Measurements from ENCODE around the gene SOX21. TPM values are rescaled to one million over a fixed set of nuclear protein-coding genes. Genes with fewer than 3 reads are reported as not detected.
"Not testable (repeated sequence)": the region's sequence is repeated elsewhere in the genome, so short reads cannot be mapped to it uniquely, and the experiment has no call there.

SOX21 gene
- total RNA-seq, 2 donors from 2014 or later = 0.26 TPM; not detected in 1

- Histone ChIP-seq H3K36me3 (replicated peaks in 1 of 2; ENCODE audit: insufficient read depth in 1 of 2, low read depth in 2 of 2) (no peaks in the 10 kb centered on the region), H3K27me3 (no peaks in the 10 kb centered on the region), H3K4me1 (no peaks in the 10 kb centered on the region), H3K4me3 (no peak overlapping the region), H3K27ac (no peak overlapping the region), H3K9me3 (no peaks in the 10 kb centered on the region)
- no peak for DNase-seq
- intact Hi-C loops (cut with DNase I) = no loop called here
- TF ChIP-seq CTCF (IDR thresholded peaks at IDR 0.05) (no peak), POLR2A (IDR thresholded peaks at IDR 0.05) (no peak)
- 69 to 70% methylated on average over 1 of the region's 1 CpG for WGBS, 2 donors
- ATAC-seq = no peak
Measured at GRCh38 chr13:94726425-94726824, 14.1 kb upstream of the SOX21 start.

- no peak overlapping the region for H3K27ac ChIP-seq
- TF ChIP-seq CTCF (IDR thresholded peaks at IDR 0.05) (no peak), POLR2A (IDR thresholded peaks at IDR 0.05) (no peak)
- WGBS, 2 donors = 32 to 36% methylated on average over 9 of the region's 9 CpGs
- ATAC-seq = no peak
- no peak for DNase-seq
- no peaks in the 10 kb centered on the region for H3K9me3 ChIP-seq
- intact Hi-C loops (cut with DNase I) = no loop called here
- no peaks in the 10 kb centered on the region for H3K27me3 ChIP-seq
- no peak overlapping the region for H3K4me3 ChIP-seq
- H3K4me1 ChIP-seq = no peaks in the 10 kb centered on the region
- no peaks in the 10 kb centered on the region for H3K36me3 ChIP-seq (replicated peaks in 1 of 2; ENCODE audit: insufficient read depth in 1 of 2, low read depth in 2 of 2)
Measured at GRCh38 chr13:94722609-94723345, 10.4 kb upstream of the SOX21 start.

- intact Hi-C loops (cut with DNase I); ATAC-seq; H3K27me3 ChIP-seq; H3K4me1 ChIP-seq; H3K4me3 ChIP-seq; H3K27ac ChIP-seq; H3K36me3 ChIP-seq (replicated peaks in 1 of 2; ENCODE audit: insufficient read depth in 1 of 2, low read depth in 2 of 2); DNase-seq; H3K9me3 ChIP-seq: not testable (repeated sequence)
- 83 to 91% methylated on average over 1 of the region's 1 CpG for WGBS, 2 donors
Measured at GRCh38 chr13:94718697-94719096, 6.4 kb upstream of the SOX21 start.

- ATAC-seq (no peak), DNase-seq (no peak)
- 68 to 82% methylated on average over 4 of the region's 4 CpGs for WGBS, 2 donors
- TF ChIP-seq CTCF (IDR thresholded peaks at IDR 0.05) (no peak), POLR2A (IDR thresholded peaks at IDR 0.05) (no peak)
- intact Hi-C loops (cut with DNase I) = no loop called here
- no peaks in the 10 kb centered on the region for H3K9me3 ChIP-seq
- H3K4me1 ChIP-seq = peaks cover 7% of the 10 kb centered on the region
- no peak overlapping the region for H3K4me3 ChIP-seq
- no peak overlapping the region for H3K27ac ChIP-seq
- H3K27me3 ChIP-seq = peaks cover 0 to 5% of the 10 kb centered on the region in 2 donors
- no peaks in the 10 kb centered on the region for H3K36me3 ChIP-seq (replicated peaks in 1 of 2; ENCODE audit: insufficient read depth in 1 of 2, low read depth in 2 of 2)
Measured at GRCh38 chr13:94717916-94718315, 5.6 kb upstream of the SOX21 start.

GRCh38 chr13:94716016-94716415, 3.7 kb upstream of the SOX21 start:
- H3K27ac ChIP-seq = no peak overlapping the region
- no peak overlapping the region for H3K4me3 ChIP-seq
- no peak for ATAC-seq
- DNase-seq = no peak
- WGBS, 2 donors = 56 to 69% methylated on average over 5 of the region's 5 CpGs
- intact Hi-C loops (cut with DNase I) = no loop called here
- no peaks in the 10 kb centered on the region for H3K36me3 ChIP-seq (replicated peaks in 1 of 2; ENCODE audit: insufficient read depth in 1 of 2, low read depth in 2 of 2)
- no peaks in the 10 kb centered on the region for H3K9me3 ChIP-seq
- TF ChIP-seq POLR2A (IDR thresholded peaks at IDR 0.05) (no peak), CTCF (IDR thresholded peaks at IDR 0.05) (no peak)
- H3K27me3 ChIP-seq = peaks cover 0 to 16% of the 10 kb centered on the region in 2 donors
- peaks cover 23% of the 10 kb centered on the region for H3K4me1 ChIP-seq
